Activated naive CD8-positive, alpha-beta T cell (primary cell): ENCODE results near the gene SYNE1.

Experiments used
- H3K27ac Mint-ChIP-seq: one replicate; pipeline ENCODE4 v1.8.0; 2021; ENCODE audit warnings: mixed read lengths
- H3K27me3 Mint-ChIP-seq: one replicate; pipeline ENCODE4 v1.8.0; 2021; ENCODE audit warnings: mixed read lengths
- H3K36me3 Mint-ChIP-seq: one replicate; pipeline ENCODE4 v1.8.0; 2021; ENCODE audit warnings: mixed read lengths
- H3K4me1 Mint-ChIP-seq: one replicate; pipeline ENCODE4 v1.8.0; 2021; ENCODE audit warnings: low read depth, mixed read lengths
- H3K4me3 Mint-ChIP-seq: one replicate; pipeline ENCODE4 v1.8.0; 2021; ENCODE audit warnings: mild to moderate bottlenecking, mixed read lengths
- H3K9me3 Mint-ChIP-seq: one replicate; pipeline ENCODE4 v1.8.0; 2021; ENCODE audit warnings: low read depth, mixed read lengths

SYNE1 gene

GRCh38 chr6:152379423-152379822 is 257.7 kb downstream of the SYNE1 start:
- Mint-ChIP-seq H3K4me3 (no peak overlapping the region), H3K9me3 (no peaks in the 10 kb centered on the region), H3K27ac (no peak overlapping the region), H3K27me3 (peaks cover 6% of the 10 kb centered on the region), H3K4me1 (no peaks in the 10 kb centered on the region), H3K36me3 (no peaks in the 10 kb centered on the region)

- Mint-ChIP-seq H3K4me3 (no peak overlapping the region), H3K27me3 (no peaks in the 10 kb centered on the region), H3K4me1 (no peaks in the 10 kb centered on the region), H3K27ac (no peak overlapping the region), H3K9me3 (no peaks in the 10 kb centered on the region), H3K36me3 (no peaks in the 10 kb centered on the region)
Measured at GRCh38 chr6:152378169-152378568, 259.0 kb downstream of the SYNE1 start.

GRCh38 chr6:152375197-152375596 is 262.0 kb downstream of the SYNE1 start:
- H3K27ac Mint-ChIP-seq, result no peak overlapping the region

GRCh38 chr6:152372945-152373344 is 264.2 kb downstream of the SYNE1 start:
- Mint-ChIP-seq H3K4me1 (no peaks in the 10 kb centered on the region), H3K27ac (no peak overlapping the region), H3K9me3 (no peaks in the 10 kb centered on the region), H3K36me3 (no peaks in the 10 kb centered on the region), H3K4me3 (no peak overlapping the region), H3K27me3 (peaks cover 8% of the 10 kb centered on the region)

More at GRCh38 chr6:152375197-152375596, 262.0 kb downstream of the SYNE1 start:
- Mint-ChIP-seq H3K27me3 (peaks cover 4% of the 10 kb centered on the region), H3K36me3 (no peaks in the 10 kb centered on the region), H3K4me3 (no peak overlapping the region), H3K4me1 (no peaks in the 10 kb centered on the region), H3K9me3 (no peaks in the 10 kb centered on the region)

- no peaks in the 10 kb centered on the region for H3K36me3 Mint-ChIP-seq
- H3K9me3 Mint-ChIP-seq, result no peaks in the 10 kb centered on the region
- no peaks in the 10 kb centered on the region for H3K4me1 Mint-ChIP-seq
- peaks cover 11% of the 10 kb centered on the region for H3K27me3 Mint-ChIP-seq
- no peak overlapping the region for H3K4me3 Mint-ChIP-seq
- H3K27ac Mint-ChIP-seq, result no peak overlapping the region
Measured at GRCh38 chr6:152371775-152372174, 265.4 kb downstream of the SYNE1 start.

GRCh38 chr6:152368751-152369624 is 268.2 kb downstream of the SYNE1 start:
- Mint-ChIP-seq H3K27me3 (peaks cover 14% of the 10 kb centered on the region), H3K4me3 (no peak overlapping the region), H3K36me3 (no peaks in the 10 kb centered on the region), H3K4me1 (no peaks in the 10 kb centered on the region), H3K27ac (no peak overlapping the region), H3K9me3 (no peaks in the 10 kb centered on the region)

DNA sequence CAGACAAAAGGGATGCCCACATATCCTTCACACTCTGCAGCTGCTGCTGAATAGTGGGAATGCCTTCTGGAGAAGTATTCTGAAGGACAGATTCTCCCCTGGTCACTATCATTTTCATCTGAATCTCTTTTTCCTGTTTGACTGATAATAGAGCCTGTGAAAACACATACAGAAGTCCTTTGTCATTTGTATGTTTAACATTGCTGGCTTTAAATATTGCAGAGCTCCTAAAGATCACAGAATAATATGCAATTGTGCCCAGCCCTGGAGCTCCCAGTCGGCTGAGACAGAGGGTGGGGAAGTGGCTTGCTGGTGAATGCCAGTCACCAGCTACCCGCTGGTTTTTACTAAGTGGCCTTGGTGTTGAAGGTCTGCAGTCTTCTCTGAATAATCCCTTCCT is 272.3 kb downstream of the SYNE1 start:
- Mint-ChIP-seq H3K4me1 (no peaks in the 10 kb centered on the region), H3K36me3 (no peaks in the 10 kb centered on the region), H3K27me3 (peaks cover 12% of the 10 kb centered on the region), H3K4me3 (no peak overlapping the region), H3K27ac (no peak overlapping the region), H3K9me3 (no peaks in the 10 kb centered on the region)

GRCh38 chr6:152360034-152360433 is 277.1 kb downstream of the SYNE1 start:
- Mint-ChIP-seq H3K4me1 (peaks cover 2% of the 10 kb centered on the region), H3K27me3 (peaks cover 4% of the 10 kb centered on the region), H3K4me3 (no peak overlapping the region), H3K27ac (no peak overlapping the region), H3K9me3 (no peaks in the 10 kb centered on the region), H3K36me3 (no peaks in the 10 kb centered on the region)

DNA sequence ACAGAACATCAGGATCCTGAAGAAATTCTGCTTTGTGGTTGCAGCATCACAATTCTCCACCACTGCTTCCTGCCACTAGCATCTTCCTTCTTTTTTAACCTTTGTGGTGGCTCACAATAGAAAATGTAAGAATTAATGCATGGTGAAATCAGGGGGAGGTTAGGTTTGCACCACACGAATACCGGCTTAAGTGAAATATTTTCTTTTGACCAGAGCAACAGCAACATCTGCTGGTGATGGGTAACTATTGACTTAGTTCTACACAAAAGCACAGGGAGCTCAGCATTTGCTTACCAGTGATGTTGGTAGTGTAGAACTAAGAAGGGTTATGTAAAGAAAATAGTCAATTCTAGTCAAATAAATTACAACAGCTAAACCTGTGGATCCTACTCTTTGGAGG is 280.5 kb downstream of the SYNE1 start:
- Mint-ChIP-seq H3K9me3 (no peaks in the 10 kb centered on the region), H3K27ac (no peak overlapping the region), H3K27me3 (no peaks in the 10 kb centered on the region), H3K4me3 (no peak overlapping the region), H3K36me3 (no peaks in the 10 kb centered on the region), H3K4me1 (peaks cover 2% of the 10 kb centered on the region)

DNA sequence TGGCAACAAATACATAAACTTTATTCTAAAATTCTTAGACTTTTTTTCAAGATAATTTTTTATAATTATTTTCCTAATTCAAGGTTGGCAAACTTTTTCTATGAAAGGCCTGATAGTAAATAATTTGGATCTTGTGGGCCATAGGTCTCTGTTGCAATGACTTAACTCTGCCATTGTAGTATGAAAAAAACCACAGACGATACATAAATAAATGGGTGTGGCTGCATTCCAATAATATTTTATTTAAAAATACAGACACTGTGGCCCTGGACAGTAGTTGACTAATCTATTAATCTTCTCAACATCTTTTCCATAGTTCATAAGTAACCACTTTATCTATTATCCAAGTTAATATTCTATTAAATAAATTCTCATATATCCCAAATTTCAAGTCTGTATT is 281.1 kb downstream of the SYNE1 start:
- H3K27me3 Mint-ChIP-seq, result no peaks in the 10 kb centered on the region
- no peaks in the 10 kb centered on the region for H3K9me3 Mint-ChIP-seq
- no peak overlapping the region for H3K27ac Mint-ChIP-seq
- no peaks in the 10 kb centered on the region for H3K36me3 Mint-ChIP-seq
- no peak overlapping the region for H3K4me3 Mint-ChIP-seq
- H3K4me1 Mint-ChIP-seq, result peaks cover 2% of the 10 kb centered on the region

- H3K4me1 Mint-ChIP-seq, result peaks cover 2% of the 10 kb centered on the region
- H3K27ac Mint-ChIP-seq, result no peak overlapping the region
- no peaks in the 10 kb centered on the region for H3K36me3 Mint-ChIP-seq
- H3K9me3 Mint-ChIP-seq, result no peaks in the 10 kb centered on the region
- no peaks in the 10 kb centered on the region for H3K27me3 Mint-ChIP-seq
- H3K4me3 Mint-ChIP-seq, result no peak overlapping the region
Measured at GRCh38 chr6:152355166-152355565, 282.0 kb downstream of the SYNE1 start.

DNA sequence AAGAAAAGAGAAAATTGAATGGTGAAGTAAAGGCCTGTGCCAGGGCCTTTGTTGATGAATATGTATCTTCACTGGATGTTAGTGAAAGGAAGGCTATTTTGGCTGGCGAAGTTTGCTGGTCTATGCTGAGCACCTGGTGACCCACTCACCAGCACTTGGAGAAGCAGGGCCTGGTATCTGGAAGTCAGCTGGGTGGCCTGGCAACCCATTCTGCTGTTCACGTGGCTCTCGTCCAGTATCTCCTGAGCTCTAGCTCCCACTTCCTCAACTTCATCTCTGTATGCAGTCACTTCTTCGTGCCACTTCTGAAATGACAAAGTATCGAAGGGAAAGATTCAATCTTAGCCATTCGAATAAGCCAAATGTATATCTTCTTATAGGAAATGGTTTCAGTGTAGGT is 283.7 kb downstream of the SYNE1 start:
- H3K36me3 Mint-ChIP-seq, result no peaks in the 10 kb centered on the region

GRCh38 chr6:152351742-152352141 is 285.4 kb downstream of the SYNE1 start:
- H3K36me3 Mint-ChIP-seq, result no peaks in the 10 kb centered on the region
- H3K4me3 Mint-ChIP-seq, result no peak overlapping the region
- H3K4me1 Mint-ChIP-seq, result peaks cover 2% of the 10 kb centered on the region
- H3K9me3 Mint-ChIP-seq, result no peaks in the 10 kb centered on the region
- H3K27ac Mint-ChIP-seq, result no peak overlapping the region
- no peaks in the 10 kb centered on the region for H3K27me3 Mint-ChIP-seq

More for the DNA sequence above, 283.7 kb downstream of the SYNE1 start:
- no peaks in the 10 kb centered on the region for H3K9me3 Mint-ChIP-seq
- no peak overlapping the region for H3K4me3 Mint-ChIP-seq
- H3K4me1 Mint-ChIP-seq, result peaks cover 2% of the 10 kb centered on the region
- no peak overlapping the region for H3K27ac Mint-ChIP-seq
- H3K27me3 Mint-ChIP-seq, result no peaks in the 10 kb centered on the region

DNA sequence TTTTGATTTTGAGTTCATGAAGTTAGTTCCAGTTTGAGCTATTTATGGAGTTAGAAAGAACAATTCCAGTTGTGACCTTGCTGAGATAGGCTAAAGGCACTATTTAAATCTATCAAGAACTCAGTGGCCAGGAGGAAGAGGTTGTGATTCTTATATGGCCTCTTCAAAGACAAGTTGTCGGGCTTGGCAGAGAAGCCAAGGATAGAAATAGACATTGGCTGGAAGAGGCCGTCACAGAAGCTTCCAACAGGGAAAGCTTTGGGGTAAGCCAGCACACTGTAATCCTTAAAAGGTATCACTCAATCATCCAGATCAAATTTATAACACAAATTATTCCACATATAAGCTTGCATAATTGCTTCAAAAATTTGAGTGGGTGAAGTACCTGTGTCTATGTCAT is 286.1 kb downstream of the SYNE1 start:
- H3K4me3 Mint-ChIP-seq, result no peak overlapping the region
- no peaks in the 10 kb centered on the region for H3K36me3 Mint-ChIP-seq
- H3K4me1 Mint-ChIP-seq, result no peaks in the 10 kb centered on the region
- no peaks in the 10 kb centered on the region for H3K27me3 Mint-ChIP-seq
- H3K27ac Mint-ChIP-seq, result no peak overlapping the region
- no peaks in the 10 kb centered on the region for H3K9me3 Mint-ChIP-seq

- Mint-ChIP-seq H3K9me3 (no peaks in the 10 kb centered on the region), H3K27ac (no peak overlapping the region), H3K4me1 (no peaks in the 10 kb centered on the region), H3K36me3 (no peaks in the 10 kb centered on the region), H3K27me3 (no peaks in the 10 kb centered on the region), H3K4me3 (no peak overlapping the region)
Measured at GRCh38 chr6:152348116-152348515, 289.0 kb downstream of the SYNE1 start.
